Stimulated activated CD4-positive, alpha-beta T cell treated with anti-CD3 and anti-CD28 coated beads, Interleukin-1b, Interleukin-23, amount 100 ng/mL, for 48 hours (primary cell): ENCODE data around the gene PTPN2.
"Not testable (repeated sequence)": the region's sequence is repeated elsewhere in the genome, so short reads cannot be mapped to it uniquely, and the experiment has no call there.

Source experiments
- DNase-seq: peaks from one replicate; pipeline ENCODE4 v3.0.0-alpha.2; 2020

The PTPN2 gene

GRCh38 chr18:12883684-12884405, at the start of gene PTPN2:
Gene PTPN2, minus strand, starts transcription at chr18:12884237. Its CDS starts 96 bp downstream, at chr18:12884141.
- DNase-seq, result peak; percentile 90

DNA sequence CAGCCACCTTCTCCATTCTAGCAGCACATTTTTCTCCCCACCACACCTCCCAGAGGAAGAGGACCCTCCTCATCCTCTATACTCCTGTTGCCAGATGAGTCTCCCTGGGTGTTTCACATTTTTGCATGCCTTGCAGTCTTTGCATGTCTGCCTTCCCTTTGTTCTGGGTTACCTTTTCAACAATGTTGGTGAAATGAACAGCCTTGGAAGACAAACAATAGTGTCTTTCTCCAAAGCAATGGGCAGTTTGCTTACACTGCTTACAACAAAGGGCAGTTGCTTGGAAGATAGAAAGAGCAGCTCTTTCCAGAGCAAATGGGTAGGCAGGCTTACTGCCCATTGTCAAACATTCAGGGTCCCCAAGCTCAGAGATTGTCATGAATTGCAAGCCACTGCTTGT, 49.3 kb upstream of the PTPN2 start:
- DNase-seq, result no peak

- DNase-seq, result no peak
Measured at GRCh38 chr18:12930908-12931307, 46.9 kb upstream of the PTPN2 start.

- no peak for DNase-seq
Measured at GRCh38 chr18:12930376-12930775, 46.3 kb upstream of the PTPN2 start.

DNA sequence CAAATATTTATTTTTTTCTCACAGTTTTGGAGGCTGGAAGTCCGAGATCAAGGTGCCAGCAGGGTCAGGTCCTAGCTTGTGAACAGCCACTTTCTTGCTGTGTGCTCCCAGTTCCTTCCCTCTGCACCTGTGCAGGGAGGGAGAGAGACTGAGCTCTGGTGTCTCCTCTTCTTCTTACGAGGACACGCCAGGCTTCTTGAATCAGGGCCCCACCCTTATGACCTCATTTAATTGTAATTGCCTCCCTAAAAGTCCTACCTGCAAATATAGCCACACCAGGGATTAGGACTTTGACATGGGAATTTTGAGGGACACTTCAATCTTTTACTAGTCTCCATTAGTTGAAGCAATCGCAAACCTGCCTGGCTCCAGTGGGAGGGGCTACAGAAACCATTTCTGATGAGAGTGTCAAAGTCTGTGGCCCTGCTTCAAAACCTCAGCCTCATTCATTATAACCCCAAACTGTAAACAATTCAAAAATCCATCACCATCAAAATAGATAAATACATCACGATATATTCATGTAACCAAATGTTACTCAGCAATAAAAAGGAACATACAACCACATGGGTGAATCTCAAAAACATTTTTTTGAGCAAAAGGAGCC, 45.5 kb upstream of the PTPN2 start:
- no peak for DNase-seq

- no peak for DNase-seq
Measured at GRCh38 chr18:12928641-12929040, 44.6 kb upstream of the PTPN2 start.

GRCh38 chr18:12928206-12928605, 44.2 kb upstream of the PTPN2 start:
- no peak for DNase-seq

GRCh38 chr18:12924616-12925015, 40.6 kb upstream of the PTPN2 start:
- no peak for DNase-seq

GRCh38 chr18:12922266-12922665, 38.2 kb upstream of the PTPN2 start:
- DNase-seq, result no peak

DNA sequence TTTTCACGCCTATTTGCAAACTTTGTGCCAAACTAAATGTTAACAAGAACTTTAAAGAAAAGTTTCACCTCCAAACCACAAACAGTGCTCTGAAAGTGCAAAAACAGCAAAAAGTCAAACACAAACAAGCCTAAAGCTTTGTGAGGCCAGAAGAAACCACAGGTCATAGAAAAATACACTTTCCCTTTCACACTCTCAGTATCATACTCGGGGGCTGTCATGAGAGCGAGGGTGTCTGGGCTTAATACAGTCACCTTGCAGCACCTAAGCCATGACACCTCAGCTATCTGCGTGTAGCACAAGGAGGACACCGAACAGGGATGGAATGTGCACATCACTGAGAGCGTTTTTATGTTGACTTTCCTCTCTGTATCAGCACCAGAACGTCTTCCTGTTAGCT, 37.1 kb upstream of the PTPN2 start:
- DNase-seq, result peak; percentile 44

- no peak for DNase-seq
Measured at GRCh38 chr18:12911929-12912703, 28.1 kb upstream of the PTPN2 start.

GRCh38 chr18:12911025-12911928, 27.2 kb upstream of the PTPN2 start:
- DNase-seq, result peak; percentile 50

- DNase-seq, result no peak
Measured at GRCh38 chr18:12908706-12909105, 24.7 kb upstream of the PTPN2 start.

DNA sequence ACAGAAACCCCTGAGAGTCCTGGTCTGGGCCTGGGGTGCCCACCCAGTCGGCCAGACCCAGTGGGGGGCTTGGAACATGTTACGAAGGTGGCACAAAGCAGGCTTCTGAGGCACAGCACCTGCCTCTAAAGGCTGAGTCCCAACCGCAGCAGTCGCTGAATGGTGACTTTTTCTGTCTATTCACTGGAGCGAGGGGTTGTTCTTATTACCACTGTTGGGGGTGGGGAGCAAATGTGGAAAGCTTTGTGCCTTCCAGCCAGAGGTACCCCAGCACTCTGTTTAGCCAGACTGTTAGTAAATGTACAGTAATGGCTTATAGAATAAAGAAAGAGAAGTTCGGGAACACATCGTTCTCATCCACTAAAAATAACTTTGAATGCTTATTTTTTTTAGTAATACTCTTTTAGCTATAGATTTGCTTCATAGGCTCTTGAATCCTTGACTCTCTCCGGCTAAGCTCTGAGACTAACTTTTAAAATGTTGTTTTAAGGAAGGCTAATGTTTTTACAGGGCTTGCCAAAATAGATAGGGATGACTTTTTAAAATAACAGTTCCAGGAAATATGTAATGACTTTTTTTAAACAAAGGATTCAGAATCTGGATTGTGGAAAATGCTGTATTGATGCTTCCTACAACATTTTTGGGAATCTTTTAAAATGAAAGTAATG, 23.4 kb upstream of the PTPN2 start:
- DNase-seq, result no peak

DNA sequence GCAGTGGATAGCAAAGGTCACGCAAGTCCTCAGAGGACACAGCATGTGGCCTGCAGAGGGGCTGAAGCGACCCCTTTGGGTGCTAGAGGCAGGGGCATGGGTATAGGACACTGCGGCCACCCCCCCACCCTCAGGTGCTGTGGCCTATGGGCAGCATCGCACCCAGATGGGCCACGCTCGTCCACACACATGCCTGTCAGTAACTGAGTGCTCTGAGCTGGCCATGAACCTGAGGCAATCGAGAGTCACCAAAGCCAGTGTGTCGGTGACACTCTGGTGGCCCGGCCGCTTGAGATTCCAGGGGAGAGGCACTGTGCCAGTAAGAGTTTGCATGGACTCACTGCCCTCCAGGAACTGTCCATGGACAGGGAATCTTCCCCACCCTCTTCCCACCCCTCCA, 22.7 kb upstream of the PTPN2 start:
- no peak for DNase-seq

GRCh38 chr18:12906119-12906518, 22.1 kb upstream of the PTPN2 start:
- DNase-seq, result no peak

DNA sequence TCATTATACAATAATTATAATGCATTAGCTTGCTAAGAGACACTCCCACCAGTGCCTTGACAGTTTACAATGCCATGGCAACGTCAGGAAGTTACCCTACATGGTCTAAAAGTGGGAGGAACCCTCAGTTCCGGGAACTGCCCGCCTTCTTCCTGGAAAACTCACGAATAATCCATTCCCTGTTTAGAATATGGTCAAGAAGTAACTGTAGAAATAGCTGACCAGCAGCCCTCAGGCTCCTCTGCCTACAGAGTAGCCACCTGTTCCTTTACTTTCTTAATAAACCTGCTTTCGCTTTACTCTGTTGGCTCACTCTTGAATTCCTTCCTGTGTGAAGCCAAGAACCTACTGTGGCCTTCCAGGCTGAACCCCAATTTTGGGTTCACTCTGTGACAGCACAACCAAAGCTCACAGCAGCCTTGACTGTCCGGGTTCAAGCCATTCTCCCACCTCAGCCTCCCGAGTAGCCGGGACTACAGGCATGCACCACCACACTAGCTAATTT, 20.0 kb upstream of the PTPN2 start:
- DNase-seq, result peak; percentile 30

DNA sequence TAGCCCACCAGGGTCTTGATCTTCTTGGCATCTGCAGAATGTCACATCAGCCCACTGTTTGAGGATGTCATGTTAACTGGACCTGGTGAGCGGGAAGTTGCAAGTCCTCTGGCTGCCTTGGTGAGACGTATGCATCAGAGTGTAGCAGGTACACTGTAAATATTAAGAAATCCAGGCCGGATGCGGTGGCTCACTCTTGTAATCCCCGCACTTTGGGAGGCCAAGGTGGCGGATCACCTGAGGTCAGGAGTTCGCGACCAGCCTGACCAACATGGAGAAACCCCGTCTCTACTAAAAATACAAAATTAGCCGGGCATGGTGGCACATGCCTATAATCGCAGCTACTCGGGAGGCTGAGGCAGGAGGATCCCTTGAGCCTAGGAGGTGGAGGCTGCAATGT, 17.2 kb upstream of the PTPN2 start:
- DNase-seq, result not testable (repeated sequence)

DNA sequence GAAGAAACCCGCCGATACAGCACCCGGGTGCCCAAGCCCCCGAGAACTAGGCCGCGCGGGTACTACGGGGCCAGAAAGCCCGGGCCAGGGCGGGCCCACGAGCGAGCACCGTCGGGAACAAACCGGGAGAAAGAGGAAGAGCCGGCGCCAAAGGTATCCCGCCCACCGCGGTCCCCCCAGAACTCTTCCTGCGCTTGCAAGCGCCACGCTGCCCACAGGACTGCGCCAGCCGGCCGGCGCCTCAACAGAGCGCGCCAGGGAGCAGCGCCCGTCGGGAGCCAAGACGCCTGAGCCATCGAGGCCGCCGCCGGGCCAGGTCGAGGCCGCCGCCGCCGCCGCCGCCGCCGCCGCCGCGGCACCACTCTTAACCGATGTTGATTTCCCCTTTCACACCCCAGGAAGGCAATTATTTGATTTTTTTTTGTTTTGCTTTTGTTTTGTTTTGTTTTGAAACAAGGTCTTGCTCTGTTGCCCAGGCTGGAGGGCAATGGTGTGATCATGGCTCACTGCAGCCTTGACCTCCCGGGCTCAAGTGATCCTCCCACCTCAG, 12.8 kb upstream of the PTPN2 start:
- DNase-seq, result not testable (repeated sequence)

DNA sequence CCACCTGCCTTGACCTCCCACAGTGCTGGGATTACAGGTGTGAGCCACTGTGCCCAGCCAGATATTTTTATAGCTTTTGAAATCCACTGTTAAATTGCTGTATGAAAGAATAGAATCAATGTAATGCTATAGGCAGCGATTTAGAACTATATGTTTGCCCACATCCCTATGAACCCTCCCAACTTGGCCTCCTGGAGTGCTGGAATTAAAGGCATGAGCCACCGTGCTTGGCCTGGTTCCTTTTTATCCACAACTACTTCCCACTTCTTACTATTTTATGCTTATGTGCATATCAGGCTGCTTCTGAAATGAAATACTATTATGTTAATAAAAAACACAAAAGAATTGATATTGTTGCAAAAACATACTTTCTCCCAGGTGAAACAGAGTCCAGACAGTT, 11.6 kb upstream of the PTPN2 start:
- no peak for DNase-seq

DNA sequence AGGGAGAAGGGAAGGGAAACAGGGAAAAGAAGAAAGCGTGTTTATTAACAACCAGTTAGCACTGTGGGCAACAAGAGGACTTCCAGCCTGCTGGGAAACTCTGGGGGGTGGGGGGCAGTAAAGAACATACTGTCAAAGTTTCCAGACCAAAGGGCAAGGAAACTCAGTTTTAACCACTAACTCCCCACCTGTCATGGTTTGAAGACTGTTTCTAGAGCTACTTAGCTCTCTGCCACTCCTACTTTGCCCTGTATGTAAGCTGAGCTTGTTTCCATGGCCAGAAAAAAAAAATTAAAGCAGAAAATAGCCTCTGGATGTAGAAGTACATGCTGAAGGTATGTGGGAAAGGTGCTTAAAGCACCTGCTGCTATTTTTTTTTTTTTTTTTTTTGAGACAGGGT, 11.0 kb upstream of the PTPN2 start:
- DNase-seq, result no peak

DNA sequence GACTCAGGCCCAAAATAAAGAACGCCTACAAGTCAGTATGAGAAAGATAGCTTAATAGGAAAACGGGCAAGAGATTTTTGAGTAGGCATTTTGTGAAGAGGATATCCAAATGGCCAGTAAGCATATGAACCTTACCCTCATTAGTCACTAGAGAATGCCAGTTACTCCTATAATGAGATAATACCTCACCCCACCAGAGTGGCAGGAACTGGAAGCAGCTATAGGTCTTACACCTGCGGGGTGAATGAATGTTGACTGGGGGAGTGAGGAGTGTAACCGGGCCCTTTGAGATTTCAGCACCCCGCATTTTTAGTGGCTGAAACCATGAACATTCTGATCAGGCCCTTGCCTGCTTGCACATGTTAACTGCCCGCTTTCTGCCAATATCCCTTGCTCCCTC, 7.5 kb upstream of the PTPN2 start:
- no peak for DNase-seq
